Measurements from ENCODE around the gene ADAM17.

- TF ChIP-seq POLR2AphosphoS5 (IDR thresholded peaks at IDR 0.05; ENCODE audit: low read depth, low read length) (no peak), CTCF (IDR thresholded peaks at IDR 0.05) (no peak), USF1 (IDR thresholded peaks at IDR 0.05; ENCODE audit: borderline replicate concordance, low read depth) (no peak), MAX (IDR thresholded peaks at IDR 0.05; ENCODE audit: low read depth) (no peak), SMC3 (IDR thresholded peaks at IDR 0.05; ENCODE audit: low read depth, low read length) (no peak), FOXJ3 (CRISPR knock-in tag; IDR thresholded peaks at IDR 0.05) (no peak)
Observed at GRCh38 chr2:9582624-9583023, 27.0 kb upstream of the ADAM17 start.
